SH-SY5Y (cell line): ENCODE results near the gene CRIP2.

Experiments
- GATA2 ChIP-seq: IDR thresholded peaks from 2 replicates; pipeline ENCODE4 v1.6.1; 2011; ENCODE audit warnings: mild to moderate bottlenecking, low read depth, low read length
- GATA3 ChIP-seq: IDR thresholded peaks from 2 replicates; pipeline ENCODE4 v1.6.1; 2011; ENCODE audit warnings: low read depth, mild to moderate bottlenecking, low read length, moderate library complexity

GRCh38 chr14:105446971-105447370 lies 27.6 kb upstream of the CRIP2 start:
- TF ChIP-seq GATA2 (no peak), GATA3 (no peak)
